ENCODE measurements around the gene TTC13. TPM values are rescaled to one million over a fixed set of nuclear protein-coding genes. Genes with fewer than 3 reads are reported as not detected.

The TTC13 gene
- total RNA-seq, 1 experiment from 2014 or later, result 4.4 TPM

- no peak for TF ChIP-seq ZNF317 (CRISPR knock-in tag; IDR thresholded peaks at IDR 0.05; ENCODE audit: borderline replicate concordance, low read depth)
- no peak for TF ChIP-seq ELF4 (CRISPR knock-in tag; IDR thresholded peaks at IDR 0.05; ENCODE audit: low read depth)
- TF ChIP-seq, protein P1, sequence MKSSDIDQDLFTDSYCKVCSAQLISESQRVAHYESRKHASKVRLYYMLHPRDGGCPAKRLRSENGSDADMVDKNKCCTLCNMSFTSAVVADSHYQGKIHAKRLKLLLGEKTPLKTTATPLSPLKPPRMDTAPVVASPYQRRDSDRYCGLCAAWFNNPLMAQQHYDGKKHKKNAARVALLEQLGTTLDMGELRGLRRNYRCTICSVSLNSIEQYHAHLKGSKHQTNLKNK (CRISPR knock-in tag; IDR thresholded peaks at IDR 0.05), result no peak
- DNase-seq (ENCODE audit: low spot score), result no peak
- Mint-ChIP-seq H3K9me3 (no peaks in the 10 kb centered on the region), H3K4me3 (no peak overlapping the region), H3K4me1 (peaks cover 31% of the 10 kb centered on the region), H3K36me3 (no peaks in the 10 kb centered on the region), H3K27ac (no peak overlapping the region), H3K27me3 (ENCODE audit: low read depth) (peaks cover 69% of the 10 kb centered on the region)
- CTCF ChIA-PET, result interaction anchor here (0.7 kb wide), 2 partner anchors 368 to 379 kb away, joined by 3 to 5 read pairs; no protein-coding TSS in a partner anchor
- ATAC-seq, result no peak
- POLR2A ChIA-PET, result no interaction called here
Observed at GRCh38 chr1:231019711-231020110, 41.0 kb upstream of the TTC13 start.

- Mint-ChIP-seq H3K27ac (no peak overlapping the region), H3K27me3 (ENCODE audit: low read depth) (peaks cover 66% of the 10 kb centered on the region), H3K4me3 (no peak overlapping the region), H3K4me1 (peaks cover 26% of the 10 kb centered on the region), H3K9me3 (no peaks in the 10 kb centered on the region), H3K36me3 (no peaks in the 10 kb centered on the region)
- DNase-seq (ENCODE audit: low spot score) (no peak), ATAC-seq (no peak)
- CTCF ChIA-PET, result interaction anchor here (1.4 kb wide), 1 partner anchor 190 kb away, joined by 3 read pairs; no protein-coding TSS in a partner anchor
- POLR2A ChIA-PET, result no interaction called here
- TF ChIP-seq ZNF512 (CRISPR knock-in tag; IDR thresholded peaks at IDR 0.05; ENCODE audit: borderline replicate concordance), result no peak
- TF ChIP-seq, protein P2, sequence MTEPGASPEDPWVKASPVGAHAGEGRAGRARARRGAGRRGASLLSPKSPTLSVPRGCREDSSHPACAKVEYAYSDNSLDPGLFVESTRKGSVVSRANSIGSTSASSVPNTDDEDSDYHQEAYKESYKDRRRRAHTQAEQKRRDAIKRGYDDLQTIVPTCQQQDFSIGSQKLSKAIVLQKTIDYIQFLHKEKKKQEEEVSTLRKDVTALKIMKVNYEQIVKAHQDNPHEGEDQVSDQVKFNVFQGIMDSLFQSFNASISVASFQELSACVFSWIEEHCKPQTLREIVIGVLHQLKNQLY (CRISPR knock-in tag; IDR thresholded peaks at IDR 0.05), result no peak
- TF ChIP-seq ZNF219 (CRISPR knock-in tag; IDR thresholded peaks at IDR 0.05; ENCODE audit: borderline replicate concordance), result no peak
- no peak for TF ChIP-seq ZNF281 (CRISPR knock-in tag; IDR thresholded peaks at IDR 0.05)
- TF ChIP-seq ATF1 (CRISPR knock-in tag; IDR thresholded peaks at IDR 0.05), result no peak
- no peak for TF ChIP-seq TP53 (CRISPR knock-in tag; IDR thresholded peaks at IDR 0.05)
- TF ChIP-seq ZNF121 (CRISPR knock-in tag; IDR thresholded peaks at IDR 0.05), result no peak
- no peak for TF ChIP-seq ESRRA (CRISPR knock-in tag; IDR thresholded peaks at IDR 0.05; ENCODE audit: borderline replicate concordance)
- no peak for TF ChIP-seq MAX (CRISPR knock-in tag; IDR thresholded peaks at IDR 0.05)
- no peak for TF ChIP-seq ZNF138 (CRISPR knock-in tag; conservative IDR thresholded peaks at IDR 0.05)
- no peak for TF ChIP-seq SOX15 (CRISPR knock-in tag; IDR thresholded peaks at IDR 0.05)
- TF ChIP-seq JUN (CRISPR knock-in tag; IDR thresholded peaks at IDR 0.05), result no peak
- no peak for TF ChIP-seq PRRX2 (CRISPR knock-in tag; IDR thresholded peaks at IDR 0.05)
- TF ChIP-seq ZBTB21 (CRISPR knock-in tag; IDR thresholded peaks at IDR 0.05; ENCODE audit: borderline replicate concordance), result no peak
- TF ChIP-seq NFE2L1 (CRISPR knock-in tag; IDR thresholded peaks at IDR 0.05), result no peak
- no peak for TF ChIP-seq TEAD4 (CRISPR knock-in tag; IDR thresholded peaks at IDR 0.05)
- no peak for TF ChIP-seq PRDM15 (CRISPR knock-in tag; IDR thresholded peaks at IDR 0.05)
- TF ChIP-seq, protein P3, sequence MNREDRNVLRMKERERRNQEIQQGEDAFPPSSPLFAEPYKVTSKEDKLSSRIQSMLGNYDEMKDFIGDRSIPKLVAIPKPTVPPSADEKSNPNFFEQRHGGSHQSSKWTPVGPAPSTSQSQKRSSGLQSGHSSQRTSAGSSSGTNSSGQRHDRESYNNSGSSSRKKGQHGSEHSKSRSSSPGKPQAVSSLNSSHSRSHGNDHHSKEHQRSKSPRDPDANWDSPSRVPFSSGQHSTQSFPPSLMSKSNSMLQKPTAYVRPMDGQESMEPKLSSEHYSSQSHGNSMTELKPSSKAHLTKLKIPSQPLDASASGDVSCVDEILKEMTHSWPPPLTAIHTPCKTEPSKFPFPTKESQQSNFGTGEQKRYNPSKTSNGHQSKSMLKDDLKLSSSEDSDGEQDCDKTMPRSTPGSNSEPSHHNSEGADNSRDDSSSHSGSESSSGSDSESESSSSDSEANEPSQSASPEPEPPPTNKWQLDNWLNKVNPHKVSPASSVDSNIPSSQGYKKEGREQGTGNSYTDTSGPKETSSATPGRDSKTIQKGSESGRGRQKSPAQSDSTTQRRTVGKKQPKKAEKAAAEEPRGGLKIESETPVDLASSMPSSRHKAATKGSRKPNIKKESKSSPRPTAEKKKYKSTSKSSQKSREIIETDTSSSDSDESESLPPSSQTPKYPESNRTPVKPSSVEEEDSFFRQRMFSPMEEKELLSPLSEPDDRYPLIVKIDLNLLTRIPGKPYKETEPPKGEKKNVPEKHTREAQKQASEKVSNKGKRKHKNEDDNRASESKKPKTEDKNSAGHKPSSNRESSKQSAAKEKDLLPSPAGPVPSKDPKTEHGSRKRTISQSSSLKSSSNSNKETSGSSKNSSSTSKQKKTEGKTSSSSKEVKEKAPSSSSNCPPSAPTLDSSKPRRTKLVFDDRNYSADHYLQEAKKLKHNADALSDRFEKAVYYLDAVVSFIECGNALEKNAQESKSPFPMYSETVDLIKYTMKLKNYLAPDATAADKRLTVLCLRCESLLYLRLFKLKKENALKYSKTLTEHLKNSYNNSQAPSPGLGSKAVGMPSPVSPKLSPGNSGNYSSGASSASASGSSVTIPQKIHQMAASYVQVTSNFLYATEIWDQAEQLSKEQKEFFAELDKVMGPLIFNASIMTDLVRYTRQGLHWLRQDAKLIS (CRISPR knock-in tag; IDR thresholded peaks at IDR 0.05; ENCODE audit: borderline replicate concordance), result no peak
- no peak for TF ChIP-seq SMAD3 (CRISPR knock-in tag; IDR thresholded peaks at IDR 0.05; ENCODE audit: borderline replicate concordance)
Observed at GRCh38 chr1:231016966-231017365, 38.3 kb upstream of the TTC13 start.
